ENCODE data around the gene GRM7.

GRM7 gene

DNA sequence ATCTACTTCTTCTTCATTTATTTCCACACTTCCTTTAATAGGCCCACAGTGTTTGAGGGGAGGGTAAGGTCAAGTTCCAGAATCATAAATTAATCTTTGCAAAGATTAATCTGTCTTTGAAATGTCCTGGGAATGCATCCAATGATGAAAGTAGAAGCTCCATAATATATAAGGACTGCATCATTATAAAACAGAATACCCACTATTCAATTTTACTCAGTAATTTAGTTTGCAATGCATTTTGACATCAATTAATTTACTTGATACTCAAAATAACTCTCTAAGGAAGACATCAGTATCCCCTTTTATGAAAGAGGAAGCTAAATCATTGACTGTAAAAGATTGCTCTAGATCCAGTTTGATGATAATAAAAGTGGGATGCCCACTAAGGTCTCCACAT is 777.2 kb downstream of the GRM7 start:
- TF ChIP-seq, protein P1, sequence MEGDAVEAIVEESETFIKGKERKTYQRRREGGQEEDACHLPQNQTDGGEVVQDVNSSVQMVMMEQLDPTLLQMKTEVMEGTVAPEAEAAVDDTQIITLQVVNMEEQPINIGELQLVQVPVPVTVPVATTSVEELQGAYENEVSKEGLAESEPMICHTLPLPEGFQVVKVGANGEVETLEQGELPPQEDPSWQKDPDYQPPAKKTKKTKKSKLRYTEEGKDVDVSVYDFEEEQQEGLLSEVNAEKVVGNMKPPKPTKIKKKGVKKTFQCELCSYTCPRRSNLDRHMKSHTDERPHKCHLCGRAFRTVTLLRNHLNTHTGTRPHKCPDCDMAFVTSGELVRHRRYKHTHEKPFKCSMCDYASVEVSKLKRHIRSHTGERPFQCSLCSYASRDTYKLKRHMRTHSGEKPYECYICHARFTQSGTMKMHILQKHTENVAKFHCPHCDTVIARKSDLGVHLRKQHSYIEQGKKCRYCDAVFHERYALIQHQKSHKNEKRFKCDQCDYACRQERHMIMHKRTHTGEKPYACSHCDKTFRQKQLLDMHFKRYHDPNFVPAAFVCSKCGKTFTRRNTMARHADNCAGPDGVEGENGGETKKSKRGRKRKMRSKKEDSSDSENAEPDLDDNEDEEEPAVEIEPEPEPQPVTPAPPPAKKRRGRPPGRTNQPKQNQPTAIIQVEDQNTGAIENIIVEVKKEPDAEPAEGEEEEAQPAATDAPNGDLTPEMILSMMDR (IDR thresholded peaks at IDR 0.05; ENCODE audit: low read depth, low read length), result no peak
- no peak for DNase-seq

GRCh38 chr3:7640787-7641186 is 779.9 kb downstream of the GRM7 start:
- TF ChIP-seq, protein P1 (IDR thresholded peaks at IDR 0.05; ENCODE audit: low read depth, low read length), result no peak
- Histone ChIP-seq H3K36me3 (no peaks in the 10 kb centered on the region), H3K9me3 (ENCODE audit: severe bottlenecking) (no peaks in the 10 kb centered on the region), H3K4me3 (ENCODE audit: low read depth, low read length) (no peak overlapping the region), H3K27me3 (ENCODE audit: insufficient read depth, low read depth, severe bottlenecking) (no peaks in the 10 kb centered on the region), H3K27ac (no peak overlapping the region)
- DNase-seq, result no peak

More for the DNA sequence above, 777.2 kb downstream of the GRM7 start:
- Histone ChIP-seq H3K27me3 (ENCODE audit: insufficient read depth, low read depth, severe bottlenecking) (no peaks in the 10 kb centered on the region), H3K36me3 (no peaks in the 10 kb centered on the region), H3K9me3 (ENCODE audit: severe bottlenecking) (no peaks in the 10 kb centered on the region), H3K4me3 (ENCODE audit: low read depth, low read length) (no peak overlapping the region), H3K27ac (no peak overlapping the region)

DNA sequence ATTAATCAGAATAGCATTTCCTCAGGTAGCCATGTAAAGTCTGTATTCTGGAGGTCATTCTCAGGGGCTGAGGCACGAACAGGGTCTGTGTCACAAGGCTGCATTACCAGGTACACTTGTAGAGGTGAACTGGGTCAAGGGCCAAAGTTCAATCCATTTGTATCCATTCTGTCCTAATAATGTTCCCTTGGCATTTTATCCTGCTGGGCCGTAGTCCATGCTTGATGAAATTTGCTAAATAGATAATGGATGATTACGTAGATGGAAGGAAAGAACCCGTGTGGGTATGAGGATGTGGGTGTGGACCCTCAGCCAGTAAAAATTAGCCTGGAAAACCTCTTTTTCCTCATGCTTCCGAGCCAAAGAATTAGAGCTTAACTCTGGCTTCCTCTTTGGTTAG is 785.9 kb downstream of the GRM7 start:
- Histone ChIP-seq H3K9me3 (ENCODE audit: severe bottlenecking) (no peaks in the 10 kb centered on the region), H3K36me3 (no peaks in the 10 kb centered on the region), H3K27ac (no peak overlapping the region), H3K27me3 (ENCODE audit: insufficient read depth, low read depth, severe bottlenecking) (no peaks in the 10 kb centered on the region), H3K4me3 (ENCODE audit: low read depth, low read length) (no peak overlapping the region)
- TF ChIP-seq, protein P1 (IDR thresholded peaks at IDR 0.05; ENCODE audit: low read depth, low read length), result no peak
- no peak for DNase-seq

- TF ChIP-seq, protein P1 (IDR thresholded peaks at IDR 0.05; ENCODE audit: low read depth, low read length), result no peak
- no peaks in the 10 kb centered on the region for H3K27me3 ChIP-seq (ENCODE audit: insufficient read depth, low read depth, severe bottlenecking)
- no peak overlapping the region for H3K4me3 ChIP-seq (ENCODE audit: low read depth, low read length)
- no peaks in the 10 kb centered on the region for H3K9me3 ChIP-seq (ENCODE audit: severe bottlenecking)
- H3K27ac ChIP-seq, result no peak overlapping the region
- no peaks in the 10 kb centered on the region for H3K36me3 ChIP-seq
- no peak for DNase-seq
These were observed 789.6 kb downstream of the GRM7 start for GRCh38 chr3:7650466-7650865.

DNA sequence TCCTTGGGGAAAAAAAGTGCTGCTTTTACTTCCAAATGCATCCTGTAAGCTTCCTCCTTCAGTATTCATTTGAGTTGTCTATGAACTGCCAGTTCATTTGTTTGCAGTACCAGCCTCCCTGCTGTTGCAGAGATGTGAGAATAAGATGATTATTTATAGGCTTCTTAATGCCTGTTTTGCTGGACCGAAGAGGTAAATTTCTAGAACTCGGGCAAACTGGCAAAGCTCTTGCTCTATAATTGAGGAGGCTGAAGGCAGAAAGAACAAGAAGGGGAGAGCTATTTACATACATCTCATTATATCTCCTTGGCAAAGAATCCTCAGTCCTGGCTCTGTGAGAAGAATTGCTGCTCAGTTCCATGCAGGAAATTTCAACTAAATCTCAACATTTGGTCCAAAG is 790.4 kb downstream of the GRM7 start:
- Histone ChIP-seq H3K4me3 (ENCODE audit: low read depth, low read length) (no peak overlapping the region), H3K9me3 (ENCODE audit: severe bottlenecking) (no peaks in the 10 kb centered on the region), H3K36me3 (no peaks in the 10 kb centered on the region), H3K27ac (no peak overlapping the region), H3K27me3 (ENCODE audit: insufficient read depth, low read depth, severe bottlenecking) (no peaks in the 10 kb centered on the region)
- TF ChIP-seq, protein P1 (IDR thresholded peaks at IDR 0.05; ENCODE audit: low read depth, low read length), result no peak
- DNase-seq, result no peak
